Hematopoietic multipotent progenitor cell treated with erythropoietin and hydrocortisone succinate and interleukin-3 and kit ligand, for 8 days (in vitro differentiated cells): ENCODE data around the gene NEK5.
A peak's percentile ranks its signal among the peaks of the same experiment; 100 is the strongest.
"Not testable (repeated sequence)": the region's sequence is repeated elsewhere in the genome, so short reads cannot be mapped to it uniquely, and the experiment has no call there.

ENCODE experiments used
- DNase-seq: peaks from one replicate; pipeline ENCODE4 v3.0.0-alpha.2; 2015

The NEK5 gene

GRCh38 chr13:52137489-52137888 lies 8.6 kb upstream of the NEK5 start:
- no peak for DNase-seq

GRCh38 chr13:52136763-52137162 lies 7.9 kb upstream of the NEK5 start:
- no peak for DNase-seq

GRCh38 chr13:52130641-52131040 lies 1.8 kb upstream of the NEK5 start:
- DNase-seq, result no peak

GRCh38 chr13:52127783-52128702 lies 830 bp downstream of the NEK5 start:
- peak; percentile 84 for DNase-seq

GRCh38 chr13:52127378-52127777 lies 1.5 kb downstream of the NEK5 start:
- no peak for DNase-seq

- DNase-seq, result peak; percentile 51
Observed at GRCh38 chr13:52125547-52125946, 3.3 kb downstream of the NEK5 start.

GRCh38 chr13:52118595-52118994 lies 10.3 kb downstream of the NEK5 start:
- DNase-seq, result no peak

- peak; percentile 8 for DNase-seq
Observed at GRCh38 chr13:52118095-52118494, 10.8 kb downstream of the NEK5 start.

- no peak for DNase-seq
Observed at GRCh38 chr13:52112591-52112990, 16.3 kb downstream of the NEK5 start.

GRCh38 chr13:52109116-52109670 lies 19.7 kb downstream of the NEK5 start:
- no peak for DNase-seq

GRCh38 chr13:52105841-52106240 lies 23.0 kb downstream of the NEK5 start:
- DNase-seq, result no peak

- no peak for DNase-seq
Observed at GRCh38 chr13:52104624-52105023, 24.2 kb downstream of the NEK5 start.

- DNase-seq, result no peak
Observed at GRCh38 chr13:52103386-52103785, 25.5 kb downstream of the NEK5 start.

GRCh38 chr13:52102423-52102822 lies 26.4 kb downstream of the NEK5 start:
- DNase-seq, result not testable (repeated sequence)

- no peak for DNase-seq
Observed at GRCh38 chr13:52097197-52097596, 31.7 kb downstream of the NEK5 start.

- DNase-seq, result no peak
Observed at GRCh38 chr13:52096748-52097147, 32.1 kb downstream of the NEK5 start.

GRCh38 chr13:52096062-52096461 lies 32.8 kb downstream of the NEK5 start:
- DNase-seq, result no peak

- DNase-seq, result no peak
Observed at GRCh38 chr13:52092087-52092486, 36.8 kb downstream of the NEK5 start.

- DNase-seq, result no peak
Observed at GRCh38 chr13:52091473-52091872, 37.4 kb downstream of the NEK5 start.

GRCh38 chr13:52085421-52085820 lies 43.5 kb downstream of the NEK5 start:
- no peak for DNase-seq

- DNase-seq, result not testable (repeated sequence)
Observed at GRCh38 chr13:52084981-52085380, 43.9 kb downstream of the NEK5 start.

GRCh38 chr13:52082601-52083000 lies 46.3 kb downstream of the NEK5 start:
- no peak for DNase-seq

- DNase-seq, result not testable (repeated sequence)
Observed at GRCh38 chr13:52079891-52080290, 49.0 kb downstream of the NEK5 start.

- peak; percentile 62 for DNase-seq
Observed at GRCh38 chr13:52070929-52071523, 57.8 kb downstream of the NEK5 start.
